Measurements from ENCODE around the gene SOCS3. TPM values are rescaled to one million over a fixed set of nuclear protein-coding genes. Genes with fewer than 3 reads are reported as not detected.

Gene SOCS3
- total and polyA plus RNA-seq, 10 of the 15 experiments (the other 5 are each of a cell fraction or from before 2014, with no cell fraction given): 0.05 to 3.9 (median 1.0) TPM

- TF ChIP-seq IKZF1 (conservative IDR thresholded peaks at IDR 0.05) (peak; percentile 64), CBX5 (IDR thresholded peaks at IDR 0.05; ENCODE audit: low read depth) (no peak), TCF12 (IDR thresholded peaks at IDR 0.05; ENCODE audit: low read depth, low read length) (peak; percentile 77), TCF3 (IDR thresholded peaks at IDR 0.05; ENCODE audit: borderline replicate concordance, insufficient read depth, low read depth, low read length) (peak; percentile 90), RCOR1 (conservative IDR thresholded peaks at IDR 0.05; ENCODE audit: low read depth, low read length) (no peak), SMAD1 (IDR thresholded peaks at IDR 0.05; ENCODE audit: low read depth, partially characterized antibody) (no peak), NKRF (conservative IDR thresholded peaks at IDR 0.05) (no peak), TARDBP (IDR thresholded peaks at IDR 0.05; ENCODE audit: borderline replicate concordance) (no peak), POLR2AphosphoS5 (IDR thresholded peaks at IDR 0.05; ENCODE audit: low read length) (no peak), MLLT1 (IDR thresholded peaks at IDR 0.05) (no peak), SUPT20H (IDR thresholded peaks at IDR 0.05; ENCODE audit: borderline replicate concordance, control insufficient read depth, low read depth, low read length) (no peak), MTA2 (IDR thresholded peaks at IDR 0.05; ENCODE audit: low read depth) (no peak), PBX3 (IDR thresholded peaks at IDR 0.05; ENCODE audit: insufficient replicate concordance, low read depth, low read length) (no peak), SREBF1 (IDR thresholded peaks at IDR 0.05; ENCODE audit: low read length) (no peak), ZBED1 (IDR thresholded peaks at IDR 0.05; ENCODE audit: borderline replicate concordance) (no peak), BCLAF1 (IDR thresholded peaks at IDR 0.05) (no peak), BHLHE40 (IDR thresholded peaks at IDR 0.05; ENCODE audit: borderline replicate concordance in 1 of 2, low read depth in 2 of 2, low read length in 1 of 2) (peak in 1 of 2 experiments; percentile 38; a peak in 1 of 4 replicates)
Observed at GRCh38 chr17:78366109-78366848, 6.4 kb upstream of the SOCS3 start (continued).
